ENCODE data around the gene CT45A3. TPM values are rescaled to one million over a fixed set of nuclear protein-coding genes. Genes with fewer than 3 reads are reported as not detected.

CT45A3 gene, protein sequence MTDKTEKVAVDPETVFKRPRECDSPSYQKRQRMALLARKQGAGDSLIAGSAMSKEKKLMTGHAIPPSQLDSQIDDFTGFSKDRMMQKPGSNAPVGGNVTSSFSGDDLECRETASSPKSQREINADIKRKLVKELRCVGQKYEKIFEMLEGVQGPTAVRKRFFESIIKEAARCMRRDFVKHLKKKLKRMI
- total RNA-seq: 0.18 TPM

DNA sequence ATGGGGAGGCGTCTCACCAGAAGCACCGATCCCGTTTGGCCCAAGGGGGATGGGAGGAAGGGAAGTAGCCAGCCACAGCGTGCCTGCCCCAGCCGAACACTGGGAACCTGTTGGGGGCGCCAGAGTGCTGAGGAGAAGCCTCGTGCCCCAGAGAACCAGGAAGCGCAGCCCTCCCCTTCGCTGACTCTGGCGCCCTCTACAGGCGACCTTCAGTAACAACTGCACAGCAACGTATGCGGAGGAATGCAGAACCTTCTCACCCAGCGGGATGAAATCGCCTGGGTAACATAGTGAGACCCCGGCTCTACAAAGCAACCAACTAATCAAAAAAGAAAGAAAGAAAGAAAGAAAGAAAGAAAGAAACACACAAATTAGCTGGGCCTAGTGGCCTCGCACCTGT, at the start of gene CT45A3:
TSS of gene CT45A3 (minus strand) at position 101 of the 400 bp plus-strand sequence. CDS start 3,747 bp downstream, outside the sequence.

DNA sequence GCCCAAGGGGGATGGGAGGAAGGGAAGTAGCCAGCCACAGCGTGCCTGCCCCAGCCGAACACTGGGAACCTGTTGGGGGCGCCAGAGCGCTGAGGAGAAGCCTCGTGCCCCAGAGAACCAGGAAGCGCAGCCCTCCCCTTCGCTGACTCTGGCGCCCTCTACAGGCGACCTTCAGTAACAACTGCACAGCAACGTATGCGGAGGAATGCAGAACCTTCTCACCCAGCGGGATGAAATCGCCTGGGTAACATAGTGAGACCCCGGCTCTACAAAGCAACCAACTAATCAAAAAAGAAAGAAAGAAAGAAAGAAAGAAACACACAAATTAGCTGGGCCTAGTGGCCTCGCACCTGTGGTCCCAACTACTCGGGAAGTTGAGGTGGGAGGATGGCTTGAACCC, 34.7 kb upstream of the CT45A3 start, which contains the start of gene CT45A6:
TSS of gene CT45A6 (minus strand) at position 101 of the 400 bp plus-strand sequence. CDS start 3,794 bp downstream, outside the sequence.

DNA sequence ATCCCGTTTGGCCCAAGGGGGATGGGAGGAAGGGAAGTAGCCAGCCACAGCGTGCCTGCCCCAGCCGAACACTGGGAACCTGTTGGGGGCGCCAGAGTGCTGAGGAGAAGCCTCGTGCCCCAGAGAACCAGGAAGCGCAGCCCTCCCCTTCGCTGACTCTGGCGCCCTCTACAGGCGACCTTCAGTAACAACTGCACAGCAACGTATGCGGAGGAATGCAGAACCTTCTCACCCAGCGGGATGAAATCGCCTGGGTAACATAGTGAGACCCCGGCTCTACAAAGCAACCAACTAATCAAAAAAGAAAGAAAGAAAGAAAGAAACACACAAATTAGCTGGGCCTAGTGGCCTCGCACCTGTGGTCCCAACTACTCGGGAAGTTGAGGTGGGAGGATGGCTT, 17.4 kb upstream of the CT45A3 start, which contains the start of gene CT45A5:
TSS of gene CT45A5 (minus strand) at position 101 of the 400 bp plus-strand sequence. CDS start 3,774 bp downstream, outside the sequence.

DNA sequence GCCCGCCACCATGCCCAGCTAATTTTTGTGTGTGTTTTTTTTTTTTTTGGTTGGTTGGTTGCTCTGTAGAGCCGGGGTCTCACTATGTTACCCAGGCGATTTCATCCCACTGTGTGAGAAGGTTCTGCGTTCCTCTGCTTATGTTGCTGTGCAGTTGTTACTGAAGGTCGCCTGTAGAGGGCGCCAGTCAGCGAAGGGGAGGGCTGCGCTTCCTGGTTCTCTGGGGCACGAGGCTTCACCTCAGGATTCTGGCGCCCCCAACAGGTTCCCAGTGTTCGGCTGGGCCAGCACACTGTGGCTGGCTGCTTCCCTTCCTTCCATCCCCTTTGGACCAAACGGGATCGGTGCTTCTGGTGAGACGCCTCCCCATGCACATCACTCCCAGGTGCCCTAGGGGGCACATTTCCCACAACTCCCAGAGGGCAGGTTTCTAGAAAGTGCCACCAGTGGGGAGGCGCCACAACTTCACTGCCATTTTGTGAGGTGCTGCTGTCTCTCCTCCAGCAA, 54.8 kb downstream of the CT45A3 start, which contains the start of gene CT45A1:
TSS of gene CT45A1 (plus strand) at position 457 of the 507 bp plus-strand sequence. CDS start 5,302 bp downstream, outside the sequence.

Small RNA genes within 50 kb of the gene (small RNA-seq; reads per million reads assigned to genes)
- gene AC240442.1 (ENCODE audit: low replicate concordance): not detected

Other genes with a start within 250 kb of the CT45A3 start
- gene INTS6L, start 247.5 kb downstream of the CT45A3 start, total RNA-seq: 17.3 TPM
- gene CT45A1, start 54.6 kb downstream of the CT45A3 start, total RNA-seq: not detected
- not detected for gene CT45A5, start 17.3 kb upstream of the CT45A3 start, total RNA-seq
- gene CT45A6, start 34.6 kb upstream of the CT45A3 start, total RNA-seq: not detected
- gene CT45A2, start 51.8 kb upstream of the CT45A3 start, total RNA-seq: not detected
- gene CT45A7, start 69.1 kb upstream of the CT45A3 start, total RNA-seq: not detected
- not detected for gene CT45A8, start 86.3 kb upstream of the CT45A3 start, total RNA-seq
- gene CT45A9, start 103.6 kb upstream of the CT45A3 start, total RNA-seq: not detected
- not detected for gene CT45A10, start 125.3 kb upstream of the CT45A3 start, total RNA-seq
- not detected for gene SAGE1, start 125.5 kb upstream of the CT45A3 start, total RNA-seq
- gene MMGT1, start 205.8 kb upstream of the CT45A3 start, total RNA-seq: 16.7 TPM
- gene SLC9A6, start 217.2 kb upstream of the CT45A3 start, total RNA-seq: 17.7 TPM